Right lobe of liver (tissue), 4 donors: ENCODE measurements around the gene COPRS.
"Not testable (repeated sequence)": the region's sequence is repeated elsewhere in the genome, so short reads cannot be mapped to it uniquely, and the experiment has no call there.

Experiments used
- POLR2A ChIP-seq: fragments of 450-650 bp; IDR thresholded peaks from one replicate; pipeline ENCODE4 v1.6.1; 2017; ENCODE audit warnings: antibody characterized with exemption, mild to moderate bottlenecking
- TF ChIP-seq, protein P1 (sequence below), 4 donors: fragments of 200-600 bp in 3 of 4; fragments of 450-650 bp in 1 of 4; IDR thresholded peaks; one replicate each; pipeline versions ENCODE4 v1.5.1 to v1.8.0; 2016 to 2022; ENCODE audit warnings: antibody characterized with exemption in 4 of 4, mild to moderate bottlenecking in 2 of 4
- donor health status: DM: no; HTN: no; CAD: no.
- donor health status: DM: no; HTN: no; CAD: no.
- donor health status: DM: no; HTN: yes; CAD: no.

DNA sequence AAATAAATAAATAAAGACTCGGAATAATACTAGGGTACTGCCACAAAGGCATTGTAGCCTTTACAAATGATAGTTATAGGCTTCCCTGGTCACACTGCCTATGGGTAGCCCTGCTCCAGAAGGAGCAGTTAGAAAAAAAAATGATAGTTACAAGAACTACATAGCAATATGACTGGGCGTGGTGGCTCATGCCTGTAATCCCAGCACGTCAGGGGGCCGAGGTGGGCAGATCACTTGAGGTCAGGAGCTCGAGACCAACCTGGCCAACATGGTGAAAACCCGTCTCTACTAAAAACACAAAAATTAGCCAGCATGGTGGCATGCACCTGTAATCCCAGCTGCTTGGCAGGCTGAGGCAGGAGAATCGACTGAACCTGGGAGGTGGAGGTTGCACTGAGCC, 40.2 kb downstream of the COPRS start:
- TF ChIP-seq, protein P1, sequence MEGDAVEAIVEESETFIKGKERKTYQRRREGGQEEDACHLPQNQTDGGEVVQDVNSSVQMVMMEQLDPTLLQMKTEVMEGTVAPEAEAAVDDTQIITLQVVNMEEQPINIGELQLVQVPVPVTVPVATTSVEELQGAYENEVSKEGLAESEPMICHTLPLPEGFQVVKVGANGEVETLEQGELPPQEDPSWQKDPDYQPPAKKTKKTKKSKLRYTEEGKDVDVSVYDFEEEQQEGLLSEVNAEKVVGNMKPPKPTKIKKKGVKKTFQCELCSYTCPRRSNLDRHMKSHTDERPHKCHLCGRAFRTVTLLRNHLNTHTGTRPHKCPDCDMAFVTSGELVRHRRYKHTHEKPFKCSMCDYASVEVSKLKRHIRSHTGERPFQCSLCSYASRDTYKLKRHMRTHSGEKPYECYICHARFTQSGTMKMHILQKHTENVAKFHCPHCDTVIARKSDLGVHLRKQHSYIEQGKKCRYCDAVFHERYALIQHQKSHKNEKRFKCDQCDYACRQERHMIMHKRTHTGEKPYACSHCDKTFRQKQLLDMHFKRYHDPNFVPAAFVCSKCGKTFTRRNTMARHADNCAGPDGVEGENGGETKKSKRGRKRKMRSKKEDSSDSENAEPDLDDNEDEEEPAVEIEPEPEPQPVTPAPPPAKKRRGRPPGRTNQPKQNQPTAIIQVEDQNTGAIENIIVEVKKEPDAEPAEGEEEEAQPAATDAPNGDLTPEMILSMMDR (IDR thresholded peaks at IDR 0.05) = not testable (repeated sequence)
- not testable (repeated sequence) for TF ChIP-seq POLR2A
